ENCODE data around the gene RPS27.
"Not testable (repeated sequence)": the region's sequence is repeated elsewhere in the genome, so short reads cannot be mapped to it uniquely, and the experiment has no call there.

RPS27 gene

GRCh38 chr1:153985941-153986761, 4.4 kb upstream of the RPS27 start, which contains the start of gene RAB13:
Gene RAB13 (minus strand): TSS chr1:153986339. CDS start chr1:153986236, 103 bp downstream.
- no peak for DNase-seq (ENCODE audit: low read depth)

- no peak for DNase-seq (ENCODE audit: low read depth)
These were observed 2.9 kb upstream of the RPS27 start for GRCh38 chr1:153987621-153988020.

GRCh38 chr1:153991151-153991630, 629 bp downstream of the RPS27 start:
- DNase-seq (ENCODE audit: low read depth): no peak

- no peak for DNase-seq (ENCODE audit: low read depth)
These were observed 1.2 kb downstream of the RPS27 start for GRCh38 chr1:153991806-153992205.

GRCh38 chr1:153995202-153995601, 4.6 kb downstream of the RPS27 start:
- no peak for DNase-seq (ENCODE audit: low read depth)

GRCh38 chr1:153995640-153996039, 5.1 kb downstream of the RPS27 start:
- DNase-seq (ENCODE audit: low read depth): no peak

- not testable (repeated sequence) for DNase-seq (ENCODE audit: low read depth)
These were observed 6.3 kb downstream of the RPS27 start for GRCh38 chr1:153996882-153997281.

GRCh38 chr1:154000420-154000819, 9.9 kb downstream of the RPS27 start:
- DNase-seq (ENCODE audit: low read depth): no peak

GRCh38 chr1:154006136-154006535, 15.6 kb downstream of the RPS27 start:
- DNase-seq (ENCODE audit: low read depth): no peak

GRCh38 chr1:154012129-154012528, 21.6 kb downstream of the RPS27 start:
- no peak for DNase-seq (ENCODE audit: low read depth)

- not testable (repeated sequence) for DNase-seq (ENCODE audit: low read depth)
These were observed 22.0 kb downstream of the RPS27 start for GRCh38 chr1:154012543-154012942.

GRCh38 chr1:154014154-154014907, 23.8 kb downstream of the RPS27 start:
- DNase-seq (ENCODE audit: low read depth): no peak

- no peak for DNase-seq (ENCODE audit: low read depth)
These were observed 28.7 kb downstream of the RPS27 start for GRCh38 chr1:154019269-154019668.

- no peak for DNase-seq (ENCODE audit: low read depth)
These were observed 29.4 kb downstream of the RPS27 start for GRCh38 chr1:154019940-154020339.

GRCh38 chr1:154033697-154034096, 43.1 kb downstream of the RPS27 start:
- DNase-seq (ENCODE audit: low read depth): not testable (repeated sequence)
